Stimulated activated naive B cell treated with anti-CD40 and anti-IgM and Interleukin-4, amounts not matched to agents 10 μg/mL and 1 μg/mL and 100 μg/mL, for 72 hours (primary cell): ENCODE measurements around the gene BCORL1.
A peak's percentile ranks its signal among the peaks of the same experiment; 100 is the strongest.

ENCODE experiments used
- ATAC-seq, 2 donors: fragments of 150-1000 bp; cut with Tn5 transposase; replicated peaks; 2 replicates each; pipeline ENCODE4 v1.10.0; 2021; ENCODE audit warnings: moderate library complexity in 1 of 2
- DNase-seq: peaks from one replicate; pipeline ENCODE4 v3.0.0; 2021
- H3K27ac Mint-ChIP-seq: one replicate; pipeline ENCODE4 v1.8.0; 2022; ENCODE audit warnings: mild to moderate bottlenecking, mixed read lengths
- H3K27me3 Mint-ChIP-seq, 2 donors: one replicate each; pipeline ENCODE4 v1.8.0; 2022; ENCODE audit warnings: mixed read lengths in 2 of 2
- H3K36me3 Mint-ChIP-seq, 2 donors: one replicate each; pipeline ENCODE4 v1.8.0; 2022; ENCODE audit warnings: mixed read lengths in 2 of 2, mild to moderate bottlenecking in 1 of 2
- H3K4me1 Mint-ChIP-seq, 2 donors: one replicate each; pipeline ENCODE4 v1.8.0; 2022; ENCODE audit warnings: mixed read lengths in 2 of 2, mild to moderate bottlenecking in 1 of 2
- H3K4me3 Mint-ChIP-seq, 2 donors: one replicate each; pipeline ENCODE4 v1.8.0; 2022; ENCODE audit warnings: mild to moderate bottlenecking in 2 of 2, mixed read lengths in 2 of 2, moderate library complexity in 1 of 2
- H3K9me3 Mint-ChIP-seq, 2 donors: one replicate each; pipeline ENCODE4 v1.8.0; 2022; ENCODE audit warnings: mixed read lengths in 2 of 2, mild to moderate bottlenecking in 1 of 2

Gene BCORL1

DNA sequence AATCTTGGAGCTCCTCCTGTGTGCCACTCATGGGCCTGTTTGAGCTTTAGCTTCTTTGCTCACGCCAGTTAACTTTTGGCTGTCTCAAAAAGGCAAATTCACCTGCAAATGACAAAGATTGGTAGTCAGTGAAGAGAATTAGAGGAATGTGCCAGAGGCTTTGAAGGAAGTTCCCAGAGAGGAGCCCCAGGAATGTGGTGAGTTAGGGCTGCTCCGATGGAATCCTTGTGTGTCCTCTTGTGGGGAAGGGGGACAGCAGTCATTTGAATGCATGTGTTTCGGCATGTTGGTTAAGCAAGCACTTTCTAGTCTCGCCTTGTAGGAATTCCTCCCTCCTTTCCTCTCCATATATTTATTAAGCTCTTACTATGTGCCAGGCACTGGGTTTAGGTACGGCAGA lies 65.0 kb downstream of the BCORL1 start:
- no peaks in the 10 kb centered on the region for H3K27me3 Mint-ChIP-seq

DNA sequence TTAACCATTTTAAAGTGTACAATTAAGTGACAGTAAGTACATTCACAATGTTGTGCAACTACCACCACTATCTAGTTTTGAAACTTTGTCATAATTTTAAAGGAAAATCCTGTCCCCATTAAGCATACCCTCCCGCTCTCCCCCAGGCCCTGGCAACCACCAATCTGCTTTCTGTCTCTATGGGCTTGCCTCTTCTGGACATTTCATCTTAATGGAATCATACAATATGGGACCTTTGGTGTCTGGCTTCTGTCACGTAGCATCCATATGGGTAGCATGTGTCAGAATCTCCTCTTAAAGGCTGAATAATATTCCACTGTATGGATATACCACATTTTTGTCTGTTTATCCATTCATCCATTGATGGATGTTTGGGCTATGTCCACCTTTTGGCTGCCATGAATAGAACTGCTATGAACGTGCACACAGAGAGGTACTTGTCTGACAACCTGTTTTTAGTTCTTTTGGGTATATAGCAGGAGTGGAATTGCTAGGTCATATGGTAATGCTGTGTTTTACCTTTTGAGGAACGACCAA lies 66.3 kb downstream of the BCORL1 start:
- Mint-ChIP-seq H3K36me3 (peaks cover 9 to 17% of the 10 kb centered on the region in 2 donors), H3K4me1 (no peaks in the 10 kb centered on the region), H3K4me3 (no peak overlapping the region), H3K9me3 (no peaks in the 10 kb centered on the region), H3K27me3 (no peaks in the 10 kb centered on the region), H3K27ac (no peak overlapping the region)
- no peak for DNase-seq
- no peak for ATAC-seq

More for the DNA sequence above, 65.0 kb downstream of the BCORL1 start:
- Mint-ChIP-seq H3K27ac (no peak overlapping the region), H3K9me3 (no peaks in the 10 kb centered on the region), H3K36me3 (peaks cover 9 to 17% of the 10 kb centered on the region in 2 donors), H3K4me1 (no peaks in the 10 kb centered on the region), H3K4me3 (no peak overlapping the region)
- no peak for ATAC-seq
- DNase-seq: no peak

DNA sequence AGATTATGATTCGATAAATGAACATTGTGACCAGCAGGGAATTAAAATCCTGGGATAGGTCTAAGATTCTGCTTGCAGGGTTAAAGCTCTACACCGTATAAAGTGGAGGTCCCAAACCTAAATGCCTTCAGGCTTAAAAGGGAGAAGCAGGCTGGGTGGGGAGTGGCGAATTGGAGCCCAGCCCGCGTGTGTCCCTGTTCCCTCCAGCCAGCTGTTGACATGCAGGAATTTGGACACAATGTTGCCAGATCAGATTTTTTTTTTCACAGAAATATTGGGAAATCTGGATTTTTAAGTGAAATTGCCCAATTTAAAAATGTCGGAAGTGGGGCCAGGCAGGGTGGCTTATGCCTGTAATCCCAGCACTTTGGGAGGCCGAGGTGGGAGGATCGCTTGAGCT lies 67.4 kb downstream of the BCORL1 start:
- H3K4me1 Mint-ChIP-seq: no peaks in the 10 kb centered on the region
- H3K27ac Mint-ChIP-seq: no peak overlapping the region
- H3K36me3 Mint-ChIP-seq: peaks cover 11 to 16% of the 10 kb centered on the region in 2 donors
- ATAC-seq: no peak
- H3K27me3 Mint-ChIP-seq: no peaks in the 10 kb centered on the region
- H3K9me3 Mint-ChIP-seq: no peaks in the 10 kb centered on the region
- DNase-seq: no peak
- no peak overlapping the region for H3K4me3 Mint-ChIP-seq

DNA sequence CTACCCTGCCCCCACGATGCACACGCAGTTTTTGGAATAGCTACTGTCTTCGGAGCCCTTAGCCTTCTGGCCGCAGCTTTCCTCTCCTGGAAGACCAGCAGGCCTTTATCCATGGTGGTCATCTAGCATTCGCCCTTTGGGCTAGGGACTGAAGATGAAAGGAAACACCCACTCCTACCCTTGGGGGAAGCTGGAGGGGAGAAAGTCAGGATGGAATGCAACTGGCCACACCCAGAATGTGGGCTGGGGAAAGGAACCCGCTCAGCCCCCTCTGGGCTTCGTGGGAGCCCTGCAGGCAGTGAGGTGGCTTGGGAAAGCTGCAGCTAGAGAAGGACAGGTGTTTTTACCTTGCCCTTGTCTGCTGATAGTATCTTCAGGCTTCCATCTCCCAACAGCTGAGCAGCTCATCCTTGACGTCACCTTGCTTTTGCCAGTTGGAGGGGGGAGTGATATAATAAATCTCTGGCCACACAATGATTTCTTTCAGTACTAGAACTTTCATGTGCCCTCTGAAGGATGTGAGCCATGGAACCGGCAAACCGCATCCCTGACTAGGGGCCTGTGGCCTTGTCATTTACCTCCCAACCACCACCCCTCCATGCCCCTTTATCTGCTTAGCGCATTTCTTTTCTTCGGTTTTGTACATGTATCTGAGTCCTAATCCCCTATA lies 68.9 kb downstream of the BCORL1 start:
- Mint-ChIP-seq H3K4me1 (no peaks in the 10 kb centered on the region), H3K27me3 (no peaks in the 10 kb centered on the region), H3K4me3 (no peak overlapping the region), H3K27ac (no peak overlapping the region), H3K36me3 (peaks cover 11 to 15% of the 10 kb centered on the region in 2 donors), H3K9me3 (no peaks in the 10 kb centered on the region)
- ATAC-seq: no peak
- DNase-seq: no peak

DNA sequence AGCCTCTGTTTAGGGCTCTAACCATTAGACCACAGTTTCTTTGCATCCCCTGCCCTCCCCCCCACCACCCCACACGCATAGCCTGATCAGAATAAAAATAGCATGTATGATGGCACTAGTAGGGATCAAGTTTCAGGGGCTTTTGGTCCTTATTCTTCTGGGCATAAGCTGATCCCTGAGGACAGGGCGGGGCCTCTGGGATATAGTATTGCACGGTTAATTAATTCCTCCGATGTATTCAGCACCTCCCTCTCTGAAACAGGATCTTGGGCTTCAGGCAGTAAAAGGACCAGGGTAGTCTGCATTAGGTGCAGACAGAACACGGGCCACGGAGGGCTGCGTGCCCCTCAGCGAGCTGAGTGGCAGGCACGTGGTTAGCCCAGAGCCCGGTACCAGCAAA lies 70.8 kb downstream of the BCORL1 start:
- DNase-seq (no peak), ATAC-seq (no peak)
- no peaks in the 10 kb centered on the region for H3K9me3 Mint-ChIP-seq
- H3K36me3 Mint-ChIP-seq: peaks cover 9% of the 10 kb centered on the region in 2 donors
- no peak overlapping the region for H3K4me3 Mint-ChIP-seq
- H3K4me1 Mint-ChIP-seq: peaks cover 4 to 5% of the 10 kb centered on the region in 2 donors
- no peaks in the 10 kb centered on the region for H3K27me3 Mint-ChIP-seq
- H3K27ac Mint-ChIP-seq: no peak overlapping the region

DNA sequence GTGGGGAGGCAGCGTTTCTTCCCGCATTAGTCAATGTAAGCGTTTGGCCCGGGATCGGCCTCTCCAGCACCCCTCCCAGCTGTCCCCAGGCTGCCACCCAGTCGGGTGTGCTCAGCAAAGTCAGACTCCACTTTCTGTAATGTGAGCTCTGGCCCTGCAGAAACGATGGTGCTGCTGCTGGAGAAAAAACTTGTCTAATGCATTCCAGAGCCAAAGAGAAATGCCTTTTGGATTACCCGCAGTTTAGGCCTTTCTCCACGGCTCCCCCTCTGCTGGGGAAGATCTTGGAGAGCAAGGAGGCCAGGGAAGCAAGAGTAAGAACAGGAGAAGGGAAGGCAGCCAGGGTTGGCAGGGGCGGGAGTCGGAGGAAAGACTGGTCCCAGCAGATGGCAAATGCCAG lies 72.7 kb downstream of the BCORL1 start:
- no peak overlapping the region for H3K4me3 Mint-ChIP-seq
- H3K9me3 Mint-ChIP-seq: no peaks in the 10 kb centered on the region
- no peaks in the 10 kb centered on the region for H3K27me3 Mint-ChIP-seq
- DNase-seq (no peak), ATAC-seq (no peak)
- H3K36me3 Mint-ChIP-seq: peaks cover 5 to 7% of the 10 kb centered on the region in 2 donors
- H3K27ac Mint-ChIP-seq: no peak overlapping the region
- H3K4me1 Mint-ChIP-seq: peaks cover 4 to 5% of the 10 kb centered on the region in 2 donors

DNA sequence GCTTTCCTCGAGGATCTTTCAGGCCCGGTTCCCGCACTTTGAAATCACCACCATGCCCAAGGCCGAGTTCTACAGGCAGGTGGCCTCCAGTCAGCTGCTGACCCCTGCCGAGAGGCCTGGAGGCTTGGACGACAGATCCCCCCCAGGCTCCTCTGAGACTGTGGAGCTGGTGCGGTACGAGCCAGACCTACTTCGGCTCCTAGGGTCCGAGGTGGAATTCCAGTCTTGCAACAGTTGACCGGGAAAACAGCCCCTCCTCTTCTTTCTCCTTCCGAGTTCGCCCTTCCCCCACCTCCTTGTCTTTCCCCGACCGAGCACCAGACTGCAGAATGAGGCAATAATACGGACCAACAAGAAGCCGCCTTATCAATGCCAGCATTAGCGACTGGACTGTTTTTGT lies 73.5 kb downstream of the BCORL1 start:
- peaks cover 5 to 7% of the 10 kb centered on the region in 2 donors for H3K36me3 Mint-ChIP-seq

DNA sequence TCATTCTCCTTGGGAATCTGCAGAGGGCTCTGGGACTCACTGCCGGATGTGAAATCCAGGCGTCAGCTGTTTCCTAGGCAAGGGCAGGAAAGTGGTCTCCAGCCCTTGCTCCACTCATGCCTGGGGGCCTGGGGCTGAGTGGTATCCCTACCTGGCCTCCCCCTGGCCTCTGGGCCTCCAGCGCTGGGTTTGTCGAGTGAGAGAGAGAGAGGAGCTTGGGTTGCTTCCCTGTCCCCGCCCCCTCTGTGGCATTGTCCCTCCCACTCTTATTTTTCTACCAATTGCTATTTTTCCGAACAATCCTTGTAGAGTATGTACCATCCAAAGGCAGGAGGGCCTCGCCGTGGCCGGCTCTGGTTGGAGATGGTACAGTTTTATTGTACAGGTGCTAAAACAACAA lies 74.8 kb downstream of the BCORL1 start:
- Mint-ChIP-seq H3K4me3 (no peak overlapping the region), H3K9me3 (no peaks in the 10 kb centered on the region), H3K27ac (no peak overlapping the region)

More for the DNA sequence above, 73.5 kb downstream of the BCORL1 start:
- Mint-ChIP-seq H3K4me1 (peaks cover 4 to 5% of the 10 kb centered on the region in 2 donors), H3K27ac (no peak overlapping the region), H3K4me3 (no peak overlapping the region), H3K9me3 (no peaks in the 10 kb centered on the region), H3K27me3 (no peaks in the 10 kb centered on the region)
- no peak for DNase-seq
- ATAC-seq: no peak

DNA sequence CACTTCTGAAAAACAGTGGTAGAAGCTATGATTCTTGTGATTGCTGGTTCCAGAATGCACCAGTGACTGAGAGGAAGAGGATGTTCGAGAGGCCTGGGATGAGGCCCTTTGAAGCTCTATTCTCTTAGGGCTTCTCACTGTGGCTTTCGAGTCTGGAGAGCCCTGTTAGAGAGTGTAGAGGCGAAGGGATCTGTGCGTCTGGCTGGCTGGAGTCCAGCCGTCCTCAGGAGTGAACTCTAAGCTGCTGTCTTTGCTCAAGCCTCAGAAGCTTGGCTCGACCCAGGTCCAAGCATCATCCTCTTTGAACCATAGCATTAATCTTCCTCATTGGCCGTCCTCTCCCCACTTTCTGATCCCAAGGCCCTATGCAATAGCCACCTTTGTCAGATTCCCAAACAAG lies 76.2 kb downstream of the BCORL1 start:
- Mint-ChIP-seq H3K4me1 (peaks cover 4 to 5% of the 10 kb centered on the region in 2 donors), H3K9me3 (no peaks in the 10 kb centered on the region), H3K4me3 (no peak overlapping the region), H3K27ac (no peak overlapping the region), H3K36me3 (peaks cover 5 to 7% of the 10 kb centered on the region in 2 donors), H3K27me3 (no peaks in the 10 kb centered on the region)
- DNase-seq (no peak), ATAC-seq (no peak)

More for the DNA sequence above, 74.8 kb downstream of the BCORL1 start:
- ATAC-seq (no peak), DNase-seq (no peak)
- peaks cover 4 to 5% of the 10 kb centered on the region in 2 donors for H3K4me1 Mint-ChIP-seq
- H3K27me3 Mint-ChIP-seq: no peaks in the 10 kb centered on the region
- H3K36me3 Mint-ChIP-seq: peaks cover 5 to 7% of the 10 kb centered on the region in 2 donors

DNA sequence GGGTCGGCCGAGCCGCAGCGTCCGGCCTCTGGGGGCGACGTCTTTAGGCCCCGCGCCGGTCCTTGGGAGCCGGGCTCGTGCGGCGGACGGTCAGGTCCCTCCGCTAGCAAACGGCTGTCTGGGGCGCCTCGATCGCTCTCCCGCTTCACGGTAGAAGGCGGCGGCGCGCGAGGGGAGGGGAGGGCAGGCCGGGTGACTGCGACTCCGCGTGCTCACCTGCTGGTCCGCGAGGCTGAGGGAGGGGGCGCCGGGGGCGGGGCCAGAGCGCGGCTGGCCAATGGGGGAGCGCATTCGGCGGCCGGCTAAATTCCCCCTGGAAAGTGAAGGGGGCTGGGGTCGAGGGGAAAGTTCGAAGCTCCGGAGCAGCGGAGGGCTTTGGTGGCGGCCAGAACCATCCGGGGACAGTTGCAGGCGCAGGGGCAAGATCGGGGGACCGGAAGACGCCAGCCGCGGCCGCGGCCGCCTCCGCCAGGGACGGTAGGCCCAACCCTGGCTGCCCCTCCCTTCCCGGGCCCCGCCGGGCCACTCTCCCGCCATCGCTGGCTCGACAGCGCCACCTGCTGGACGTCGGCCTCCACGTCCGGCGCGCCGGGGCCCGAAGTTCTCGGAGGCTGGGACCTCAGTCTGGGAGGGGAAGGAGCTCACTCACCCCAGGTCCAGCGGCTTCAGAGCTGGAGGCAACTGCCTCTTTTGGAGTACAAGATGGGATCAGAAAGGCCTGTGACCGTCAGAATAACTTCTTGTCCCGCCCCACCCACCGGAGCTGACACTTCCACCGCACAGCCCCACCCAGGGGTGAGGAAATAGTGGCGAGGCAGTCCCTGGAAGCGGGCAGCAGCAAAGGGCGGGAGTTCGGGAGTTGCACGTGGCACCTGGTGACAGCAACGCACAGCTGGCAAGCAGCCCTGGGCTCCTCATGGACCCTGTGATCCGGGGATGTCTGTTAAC lies 78.0 kb downstream of the BCORL1 start:
- Mint-ChIP-seq H3K4me3 (peak overlapping the region; percentile 83 to 86), H3K4me1 (peaks cover 4 to 5% of the 10 kb centered on the region in 2 donors), H3K27ac (peak overlapping the region; percentile 92), H3K27me3 (peaks cover 0 to 3% of the 10 kb centered on the region in 2 donors), H3K9me3 (no peaks in the 10 kb centered on the region), H3K36me3 (peaks cover 9 to 12% of the 10 kb centered on the region in 2 donors)
- ATAC-seq: peak; percentile 91 to 92
- peak; percentile 75 for DNase-seq

DNA sequence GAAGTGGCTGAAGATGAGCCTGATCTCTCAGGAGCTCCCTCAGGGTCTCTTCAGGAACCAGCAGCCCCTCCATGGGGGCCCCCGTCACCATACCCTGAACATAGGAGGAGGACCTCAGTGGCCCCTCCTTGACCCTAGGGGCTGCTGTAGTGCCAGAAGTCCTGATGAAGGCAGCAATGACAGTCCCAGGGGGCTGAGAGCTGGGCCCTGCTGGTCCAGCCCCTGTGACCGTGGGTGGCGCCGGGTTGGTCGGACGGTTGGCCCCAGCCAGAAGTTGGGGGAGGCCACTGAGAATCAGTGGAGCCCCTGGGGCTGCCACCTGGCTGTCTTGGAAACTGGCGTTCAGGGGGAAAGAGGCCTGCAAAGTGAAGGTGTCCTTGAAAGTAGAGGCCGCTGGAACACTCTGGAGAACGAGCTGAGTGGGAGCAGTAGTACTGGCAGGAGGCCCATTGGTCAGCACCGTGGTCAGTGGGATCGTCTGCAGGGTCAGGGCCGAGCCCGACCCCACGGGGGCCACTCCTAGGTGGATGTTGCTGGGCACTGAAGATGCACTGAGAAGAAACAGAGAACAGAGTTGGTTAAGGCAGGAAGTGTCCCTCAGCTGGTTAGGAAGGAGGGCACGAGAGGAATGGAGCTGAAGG lies 84.7 kb downstream of the BCORL1 start:
- DNase-seq (no peak), ATAC-seq (no peak)
- Mint-ChIP-seq H3K4me1 (no peaks in the 10 kb centered on the region), H3K27me3 (peaks cover 0 to 3% of the 10 kb centered on the region in 2 donors), H3K36me3 (peaks cover 15 to 19% of the 10 kb centered on the region in 2 donors), H3K9me3 (no peaks in the 10 kb centered on the region), H3K4me3 (no peak overlapping the region), H3K27ac (peak overlapping the region; percentile 38)

DNA sequence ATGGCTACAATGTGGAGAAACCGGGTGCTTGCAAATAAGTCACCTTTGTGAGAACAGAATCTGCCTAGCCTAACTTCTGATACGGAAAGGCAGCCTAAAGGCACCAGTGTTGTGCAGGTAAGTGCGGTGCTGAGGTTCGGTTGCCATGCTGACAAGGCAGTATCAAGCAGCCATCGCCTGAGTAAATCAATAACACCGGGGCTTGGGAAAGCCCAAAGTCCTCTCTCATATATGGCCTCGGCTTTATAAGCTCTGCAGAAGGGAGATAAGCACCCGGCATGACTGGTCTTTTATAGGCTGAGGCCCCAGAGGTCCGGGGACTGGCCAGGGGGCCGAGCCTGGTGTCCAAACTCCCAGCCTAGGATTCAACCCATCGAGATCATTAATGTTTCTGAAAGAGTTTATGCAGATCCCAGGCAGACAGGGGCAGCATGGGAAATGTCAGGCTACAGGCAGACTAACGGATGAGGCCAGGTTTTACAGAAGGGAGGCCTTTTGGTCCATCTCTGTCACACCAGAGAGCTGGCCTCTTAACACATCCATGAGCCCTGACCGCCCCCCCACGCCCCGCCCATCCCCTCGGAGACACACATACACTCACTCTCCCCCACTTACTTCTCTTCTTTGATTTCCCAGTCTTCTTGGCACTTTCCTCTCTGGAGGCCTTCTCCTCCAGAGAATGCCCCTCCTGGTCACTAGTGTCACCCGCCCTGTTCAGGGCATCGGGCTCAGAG lies 89.3 kb downstream of the BCORL1 start:
- Mint-ChIP-seq H3K27ac (no peak overlapping the region), H3K36me3 (peaks cover 15 to 16% of the 10 kb centered on the region in 2 donors), H3K4me3 (no peak overlapping the region), H3K9me3 (no peaks in the 10 kb centered on the region), H3K4me1 (no peaks in the 10 kb centered on the region), H3K27me3 (no peaks in the 10 kb centered on the region)
- ATAC-seq (no peak), DNase-seq (no peak)

DNA sequence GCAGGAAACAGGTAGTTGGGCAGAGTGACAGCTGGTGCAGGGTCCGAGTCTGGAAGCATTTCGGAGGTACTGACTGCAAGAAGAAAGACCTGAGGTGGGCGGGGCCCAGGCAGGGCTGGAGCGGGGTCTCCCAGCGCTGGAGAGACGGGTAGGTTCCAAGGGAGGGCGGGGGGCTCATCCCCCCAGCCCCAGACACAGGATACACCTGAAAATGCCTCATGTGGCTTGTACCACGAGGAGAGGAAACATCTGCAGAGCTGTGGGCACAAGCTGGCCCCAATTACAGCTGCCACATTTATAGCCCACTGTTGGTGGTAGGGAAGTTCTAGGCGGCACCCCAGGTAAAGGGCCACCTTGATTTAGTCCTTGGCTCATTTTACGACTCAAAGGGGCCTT lies 89.9 kb downstream of the BCORL1 start:
- DNase-seq (no peak), ATAC-seq (no peak)
- Mint-ChIP-seq H3K36me3 (peaks cover 9 to 15% of the 10 kb centered on the region in 2 donors), H3K27me3 (no peaks in the 10 kb centered on the region), H3K4me3 (no peak overlapping the region), H3K4me1 (no peaks in the 10 kb centered on the region), H3K27ac (no peak overlapping the region), H3K9me3 (no peaks in the 10 kb centered on the region)
